Activated CD8-positive, alpha-beta memory T cell treated with anti-CD3 and anti-CD28 coated beads, Interleukin-2, amount 50 U/mL, for 1 hour (primary cell): ENCODE data around the gene SKIDA1.

Source experiments
- DNase-seq: peaks from one replicate; pipeline ENCODE4 v3.0.0-alpha.2; 2020; ENCODE audit errors: extremely low read depth

SKIDA1 gene

DNA sequence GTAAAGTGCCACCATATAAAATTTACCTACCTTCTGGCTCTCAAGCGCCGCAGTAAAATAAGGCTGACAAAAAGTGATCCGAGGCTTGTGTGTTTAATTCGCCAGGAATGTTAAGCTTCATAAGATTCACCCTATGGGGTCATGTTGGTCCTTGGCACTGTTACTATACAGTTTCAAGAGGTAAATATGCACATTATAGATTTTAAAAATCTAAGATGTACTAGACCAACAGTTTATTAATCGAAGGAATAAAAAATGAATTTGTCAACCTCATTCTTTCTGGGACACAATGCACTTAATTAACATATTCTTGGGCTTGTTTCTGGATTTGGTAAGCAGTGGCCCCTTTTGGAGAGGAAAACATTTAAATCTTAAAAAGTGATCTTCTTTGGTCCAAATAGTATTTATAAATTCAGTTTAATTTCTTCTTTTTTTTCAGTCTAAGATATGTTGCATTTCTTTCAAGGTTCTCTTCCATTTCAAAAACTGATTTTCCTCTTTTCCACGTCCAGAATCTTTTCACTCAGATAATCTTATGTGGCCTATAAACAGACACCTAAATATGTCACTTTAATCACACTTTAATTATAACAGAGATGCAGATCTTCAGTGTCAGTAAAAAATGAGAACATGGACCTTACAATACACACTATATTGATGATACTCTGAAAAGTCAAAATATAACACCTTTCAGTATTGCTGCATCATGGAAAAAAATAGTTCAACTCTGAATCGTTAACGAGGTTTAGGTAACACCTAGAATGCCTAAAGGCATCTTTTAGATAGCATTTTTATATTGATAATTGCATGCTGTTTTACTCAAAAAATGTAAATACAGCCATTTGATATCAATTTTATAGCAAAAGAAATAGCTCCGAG, 3.8 kb upstream of the SKIDA1 start:
- no peak for DNase-seq

DNA sequence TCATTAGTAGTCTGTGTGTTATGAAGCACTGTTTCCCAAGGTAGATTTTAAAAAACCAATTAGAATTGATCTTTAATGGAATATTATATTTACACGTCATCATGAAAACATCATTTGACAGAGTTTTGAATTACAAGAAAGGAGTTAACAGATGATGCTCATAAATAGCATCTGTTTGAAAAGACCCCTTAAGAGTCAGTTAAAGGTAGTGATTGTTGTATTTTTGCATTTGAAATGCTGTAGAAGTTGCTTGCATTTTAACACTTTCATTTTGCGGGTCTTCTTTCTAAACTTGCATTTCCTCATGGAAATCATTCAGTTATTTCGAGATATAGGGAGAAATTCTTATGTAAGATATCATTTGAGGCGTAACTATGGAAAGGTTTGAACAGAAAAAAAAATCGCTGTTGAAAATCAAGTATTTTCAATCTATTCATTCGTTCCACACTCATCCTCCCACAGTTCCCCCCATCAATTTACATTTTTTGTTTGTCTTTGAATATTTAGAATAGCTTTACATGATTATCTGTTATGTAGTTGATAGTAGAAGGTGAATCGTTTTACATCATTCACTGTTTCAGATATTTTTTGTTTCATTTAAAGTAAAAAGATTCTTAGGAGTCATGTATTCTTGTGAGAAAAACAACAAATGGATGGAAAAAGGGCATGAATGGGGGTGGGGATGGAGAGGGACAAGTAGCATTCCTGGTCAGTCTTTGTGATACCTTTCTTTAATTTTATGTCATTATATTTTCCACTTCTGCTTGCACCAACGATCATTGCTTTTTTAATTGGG, 3.0 kb upstream of the SKIDA1 start:
- no peak for DNase-seq

DNA sequence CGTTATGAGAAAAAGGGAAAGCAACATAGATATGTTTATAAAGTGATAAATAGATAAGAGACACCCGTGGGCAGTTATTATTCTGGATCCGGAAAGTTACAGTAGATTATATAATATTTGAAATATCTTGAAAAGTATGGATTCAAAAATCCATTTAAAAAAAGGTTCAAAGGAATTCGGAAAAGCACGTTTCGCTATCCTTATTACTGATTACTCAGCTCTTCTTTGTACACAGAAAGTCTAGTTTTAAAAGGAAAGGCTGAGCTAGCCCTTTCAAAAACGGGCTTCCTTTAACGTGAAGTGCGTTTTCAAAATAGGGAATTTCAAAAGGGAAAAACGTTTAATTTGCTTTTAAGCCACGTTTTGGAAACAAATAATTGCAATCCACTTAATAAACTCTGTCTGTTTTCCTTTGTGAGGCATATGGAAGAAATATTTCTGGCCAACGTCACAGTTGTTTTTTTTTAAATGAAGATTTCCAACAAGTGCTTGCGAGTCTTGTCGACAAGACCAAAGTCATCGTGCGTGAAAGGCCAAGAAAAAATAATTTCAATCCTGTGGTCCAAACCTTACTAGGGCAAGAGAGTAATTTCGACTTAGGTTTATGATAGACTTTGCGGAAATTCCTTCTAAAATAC, 2.2 kb upstream of the SKIDA1 start:
- no peak for DNase-seq

DNA sequence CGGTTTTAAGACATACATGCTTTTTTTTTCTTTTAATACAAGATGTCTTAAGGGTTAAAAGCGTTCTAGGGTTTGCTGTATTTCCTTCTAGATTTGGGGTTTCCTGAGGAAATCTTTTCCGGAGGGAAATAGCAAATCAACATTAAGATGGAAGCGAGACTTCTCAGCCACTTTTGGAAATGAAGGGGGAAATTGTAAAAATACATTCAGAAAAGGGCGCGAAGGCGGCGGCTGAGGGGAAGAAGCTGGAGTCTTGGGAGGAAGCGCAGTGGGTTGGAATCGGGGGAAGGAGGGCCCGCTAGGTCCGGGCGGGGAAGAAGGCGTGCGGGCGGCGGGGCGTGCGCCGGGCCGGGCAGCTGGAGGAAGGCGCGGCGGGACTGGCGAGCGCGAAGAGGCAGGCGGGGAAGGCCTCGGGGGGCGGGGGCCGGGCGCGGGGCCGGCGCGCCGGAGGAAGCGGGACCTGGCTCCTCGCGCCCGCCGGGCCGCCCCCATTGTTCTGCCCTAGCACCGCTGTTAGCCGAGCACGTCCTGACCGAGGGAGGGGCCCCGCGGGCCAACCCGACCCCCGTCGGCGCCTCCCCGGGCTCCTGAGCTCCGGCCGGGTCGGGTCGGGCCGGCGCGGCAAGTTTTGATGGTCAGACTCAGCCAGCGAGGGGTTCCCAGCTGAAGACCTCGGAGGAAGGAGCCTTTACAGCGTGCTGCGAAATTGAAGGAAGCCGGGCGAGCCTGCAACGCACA, 1.5 kb upstream of the SKIDA1 start:
- DNase-seq = no peak

DNA sequence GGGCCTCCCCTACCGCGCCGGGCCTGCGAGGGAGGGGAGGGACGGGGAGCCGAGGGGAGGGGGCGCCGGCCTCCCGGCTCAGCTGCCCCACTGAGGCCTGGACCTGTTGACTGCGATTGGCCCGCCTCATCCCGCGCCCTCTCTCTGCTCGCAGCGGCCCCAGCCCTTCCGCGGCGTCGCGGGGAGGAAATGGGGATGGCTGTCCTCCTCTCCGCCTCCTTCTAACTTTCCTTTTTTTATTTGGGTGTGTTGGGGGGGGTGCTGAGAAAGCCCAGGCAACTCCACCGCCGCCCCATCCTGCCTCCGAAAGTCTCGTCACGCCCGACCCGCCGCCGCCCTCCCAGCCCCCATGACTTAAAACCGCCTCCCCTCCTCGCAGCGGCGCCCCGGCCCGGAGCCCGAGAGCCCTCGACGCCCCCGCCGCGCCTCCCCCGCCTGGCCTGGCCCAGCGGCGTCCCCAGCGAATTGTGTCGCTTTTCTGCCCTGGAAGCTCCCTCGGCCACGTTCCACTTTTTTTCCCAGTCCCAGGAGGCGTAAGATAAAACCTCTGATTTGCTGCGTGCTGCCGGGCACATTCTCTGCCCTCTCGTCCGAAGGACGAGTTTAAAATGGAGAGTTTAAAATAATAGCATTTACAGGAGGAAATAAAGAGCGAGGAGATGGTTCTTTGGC, 842 bp upstream of the SKIDA1 start:
- DNase-seq = no peak

DNA sequence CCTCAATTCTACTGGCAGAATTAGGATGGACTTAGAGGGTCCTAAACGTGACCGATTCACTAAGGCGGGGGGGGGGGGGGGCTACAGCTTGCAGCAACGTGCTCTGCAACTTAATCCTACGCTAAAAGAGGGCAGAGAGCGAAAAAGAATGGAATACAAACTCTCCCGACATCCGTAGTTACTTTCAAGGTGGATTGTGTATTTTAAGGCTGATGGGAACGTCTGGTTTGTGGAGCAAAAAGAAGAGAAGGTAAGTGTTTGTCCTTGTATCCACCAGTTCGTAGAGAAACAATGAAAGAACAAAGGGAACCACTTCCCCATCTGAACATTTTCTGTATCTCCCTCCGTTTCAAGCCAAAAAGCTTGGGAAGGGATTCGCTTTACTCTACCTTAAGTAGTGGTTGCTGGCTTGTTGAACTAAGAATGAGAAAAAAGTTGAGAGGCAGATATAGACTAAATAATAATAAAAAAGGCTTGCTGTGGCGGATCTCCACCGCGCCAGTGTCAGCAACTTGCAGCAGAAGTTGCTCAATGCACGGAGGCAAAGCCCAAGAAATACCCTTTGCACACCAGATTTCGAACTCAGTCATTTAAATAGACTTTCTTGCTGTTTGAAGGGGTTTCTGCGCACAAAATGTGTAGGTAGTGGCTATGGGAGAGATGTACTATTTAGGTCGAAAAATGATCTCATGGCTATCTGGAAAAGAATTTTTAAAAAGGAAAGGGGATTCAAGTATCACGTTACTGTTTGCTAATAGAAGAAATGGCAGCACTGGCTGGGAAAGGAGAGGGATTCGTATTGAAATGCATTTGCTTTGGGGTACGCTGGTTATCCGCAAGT, 736 bp downstream of the SKIDA1 start:
- DNase-seq = no peak

DNA sequence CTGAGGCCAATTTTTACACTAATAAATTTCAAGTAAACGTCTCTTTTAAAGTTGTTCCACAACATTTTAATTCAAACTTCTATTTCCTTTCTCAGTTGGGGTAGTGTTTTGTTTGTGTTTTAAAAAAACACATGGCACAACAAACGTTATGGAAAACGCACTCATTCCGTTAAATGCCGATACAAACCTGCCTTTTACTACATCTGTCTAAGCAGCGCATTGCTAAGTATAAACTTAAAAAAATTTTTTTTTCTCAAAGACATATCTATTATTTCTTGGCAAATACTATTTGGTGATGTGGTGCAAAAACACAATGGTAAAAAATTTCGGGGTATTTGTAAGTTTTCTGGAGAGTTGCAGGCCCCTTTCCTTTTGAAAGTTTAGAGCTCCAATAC, 1.4 kb downstream of the SKIDA1 start:
- no peak for DNase-seq

DNA sequence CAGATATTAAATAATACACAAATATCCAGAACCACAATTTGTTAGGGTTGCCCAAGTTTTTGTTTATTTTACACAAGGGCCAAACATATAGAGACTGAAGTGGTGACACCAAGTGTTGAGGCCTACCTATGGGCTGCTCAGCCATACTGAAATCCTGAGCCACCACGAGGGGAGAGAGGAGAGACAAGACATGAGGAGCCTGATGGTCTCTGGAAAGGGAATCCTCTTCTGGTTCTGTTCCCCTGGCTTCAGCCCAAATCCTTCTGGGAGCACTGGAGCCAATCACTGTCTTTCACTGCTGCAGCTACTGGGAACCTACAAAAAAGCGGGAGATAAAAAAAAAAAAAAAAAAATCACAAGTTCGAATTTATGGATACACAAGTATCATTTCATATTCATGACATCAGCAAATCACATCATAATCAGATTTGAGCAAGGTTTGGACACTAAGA, 1.9 kb downstream of the SKIDA1 start:
- no peak for DNase-seq

DNA sequence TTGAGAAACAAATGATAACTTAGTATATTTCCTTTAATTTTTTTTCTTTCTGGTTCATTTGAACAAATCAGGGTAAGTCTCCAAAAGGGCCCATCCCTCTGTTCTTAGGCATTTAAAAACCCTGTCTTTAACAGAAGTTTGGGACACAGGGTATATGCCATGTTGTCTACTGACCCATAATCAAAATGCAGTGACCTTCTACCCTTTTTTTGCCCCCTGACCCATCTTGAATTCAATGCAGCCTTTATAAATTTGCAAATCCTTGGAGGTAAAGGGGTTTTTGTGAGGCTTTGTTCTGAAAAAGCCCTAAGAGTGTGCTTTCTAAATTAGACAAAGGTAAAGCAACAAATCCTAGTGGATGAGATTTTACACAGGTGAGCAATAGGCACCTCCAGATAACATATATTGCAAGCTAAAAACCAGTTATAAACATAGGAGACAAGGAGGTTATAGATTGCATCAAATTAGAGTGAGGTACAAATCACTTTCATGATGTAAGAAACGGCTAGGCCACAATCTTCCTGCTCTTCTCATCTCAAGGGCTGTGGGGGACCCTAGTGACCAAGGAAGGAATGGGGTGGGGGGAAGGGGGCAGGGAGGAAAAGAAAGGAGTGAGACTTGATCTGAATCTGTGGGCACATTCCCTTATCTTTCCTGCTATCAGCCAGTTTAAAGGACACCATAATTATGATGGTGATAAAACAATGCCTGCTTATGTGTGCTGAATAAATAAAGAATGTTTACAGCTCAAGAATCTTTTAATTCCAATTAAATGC, 2.7 kb downstream of the SKIDA1 start:
- DNase-seq = no peak

DNA sequence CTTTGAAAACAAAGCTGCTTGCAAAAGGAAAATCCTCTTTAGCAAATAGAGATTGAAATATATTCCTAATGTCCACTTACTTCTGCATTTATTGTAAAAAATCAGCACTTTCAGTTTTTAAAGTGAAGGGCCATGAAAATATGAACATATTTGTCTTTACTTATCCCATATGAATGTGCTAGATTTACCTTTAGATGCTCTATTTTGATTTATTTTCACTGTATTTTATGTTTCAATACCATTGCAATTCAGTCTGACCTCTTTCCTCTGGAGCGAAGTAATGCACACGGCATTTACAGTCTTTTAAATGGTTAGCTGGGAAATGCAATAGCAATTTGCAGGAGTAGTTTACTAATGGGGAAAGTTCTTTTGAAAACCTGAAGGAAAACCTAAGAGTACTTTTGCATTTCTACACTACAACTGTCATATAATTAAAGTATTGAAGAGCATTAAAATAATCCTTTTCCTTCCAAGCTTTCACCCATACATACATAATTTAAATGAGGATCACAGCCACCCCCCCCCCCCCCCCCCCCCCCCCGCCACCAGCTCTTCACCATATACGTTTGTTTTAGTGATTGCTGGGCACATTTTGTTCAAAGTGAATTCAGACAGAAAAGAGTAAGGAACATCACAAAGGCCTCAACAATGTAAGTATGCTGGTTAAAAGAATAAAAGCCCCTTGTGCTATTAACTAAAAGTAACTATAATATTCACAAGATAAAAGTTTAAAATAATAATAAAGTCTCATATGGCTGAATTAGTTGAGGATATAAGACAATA, 3.5 kb downstream of the SKIDA1 start:
- DNase-seq = no peak

DNA sequence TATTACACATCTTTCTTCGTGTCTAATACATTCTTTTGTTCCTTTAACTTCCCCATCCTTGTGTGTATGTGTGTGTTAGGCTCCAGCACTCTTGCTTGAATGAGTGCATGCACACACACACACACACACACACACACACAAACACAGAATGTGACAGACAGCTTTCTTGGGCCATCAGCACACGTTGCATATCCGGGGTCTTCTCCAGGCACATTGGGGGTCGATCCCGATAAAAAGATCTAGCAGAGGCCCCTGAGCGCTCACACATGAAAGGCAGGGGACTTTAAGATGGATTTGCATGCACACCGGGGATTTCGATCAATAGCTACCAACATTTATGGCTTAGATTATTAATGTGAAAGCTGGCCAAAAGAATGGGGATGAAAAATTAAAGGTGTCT, 4.5 kb downstream of the SKIDA1 start:
- no peak for DNase-seq

DNA sequence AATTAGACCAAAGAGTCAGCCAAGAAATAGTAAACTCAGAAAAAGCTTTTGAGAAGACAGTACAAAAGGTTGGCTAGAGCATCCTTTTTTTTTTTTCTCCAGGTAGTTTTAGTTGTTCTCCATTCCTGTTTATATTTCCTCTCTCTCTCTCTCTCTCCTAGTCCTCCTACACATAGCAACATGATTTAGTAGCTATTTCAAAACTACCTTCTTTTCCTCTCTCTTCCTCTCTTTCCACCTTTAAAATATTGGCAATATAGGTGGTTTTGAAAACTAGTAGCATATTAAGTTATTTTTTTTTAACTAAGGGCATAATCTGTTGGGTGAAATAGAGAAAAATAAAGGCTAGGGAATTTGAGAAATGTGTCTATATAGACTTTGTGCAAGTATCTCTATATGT, 5.0 kb downstream of the SKIDA1 start:
- DNase-seq = no peak

DNA sequence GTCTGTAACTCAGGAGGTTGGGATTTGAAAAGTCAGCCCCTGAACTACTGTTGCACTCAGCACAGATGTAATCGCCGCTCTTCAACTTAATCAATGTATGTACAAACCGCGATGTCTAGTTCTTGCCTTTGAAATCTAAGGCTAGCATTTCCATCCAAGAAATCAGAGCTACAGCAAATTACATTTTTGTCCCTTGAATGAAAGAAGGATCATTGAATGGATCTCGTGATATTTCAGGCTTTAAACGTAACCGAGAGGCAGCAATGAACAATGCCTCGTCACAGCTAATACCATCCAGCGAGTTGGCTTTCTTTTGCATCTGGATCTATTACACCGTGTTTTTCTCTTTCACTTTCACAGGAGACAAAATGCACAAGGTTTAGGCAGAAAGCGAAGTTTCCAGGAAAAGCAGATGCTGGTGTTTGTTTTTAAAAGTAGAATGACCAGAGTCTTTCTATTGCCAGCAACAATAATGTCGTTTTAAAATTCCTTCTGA, 5.5 kb downstream of the SKIDA1 start:
- no peak for DNase-seq

DNA sequence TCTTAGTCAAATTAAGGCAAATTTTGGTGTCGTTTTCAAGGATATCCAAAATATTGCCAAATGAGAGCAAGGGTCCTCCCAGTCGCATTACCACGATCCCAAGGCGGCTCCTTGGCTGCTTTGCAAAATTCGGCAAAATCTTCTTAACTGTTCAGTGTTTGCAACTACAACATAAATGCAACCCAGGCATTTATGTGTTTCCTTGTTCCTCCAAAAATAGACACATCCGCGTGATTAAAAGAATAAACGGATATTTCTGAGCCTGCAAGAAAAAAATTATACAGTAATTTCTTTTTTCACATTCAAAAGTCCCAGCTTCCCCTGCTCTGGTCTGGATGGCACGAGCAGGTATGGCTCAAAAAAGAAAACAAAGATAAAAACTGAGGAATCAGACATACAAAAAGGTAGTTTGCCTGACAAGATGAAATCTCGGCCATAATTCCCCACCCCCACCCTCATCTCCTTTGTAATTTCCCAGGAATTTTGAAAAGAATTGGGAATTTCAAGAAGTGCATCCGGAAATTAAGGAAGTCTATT, 6.0 kb downstream of the SKIDA1 start:
- DNase-seq = no peak

DNA sequence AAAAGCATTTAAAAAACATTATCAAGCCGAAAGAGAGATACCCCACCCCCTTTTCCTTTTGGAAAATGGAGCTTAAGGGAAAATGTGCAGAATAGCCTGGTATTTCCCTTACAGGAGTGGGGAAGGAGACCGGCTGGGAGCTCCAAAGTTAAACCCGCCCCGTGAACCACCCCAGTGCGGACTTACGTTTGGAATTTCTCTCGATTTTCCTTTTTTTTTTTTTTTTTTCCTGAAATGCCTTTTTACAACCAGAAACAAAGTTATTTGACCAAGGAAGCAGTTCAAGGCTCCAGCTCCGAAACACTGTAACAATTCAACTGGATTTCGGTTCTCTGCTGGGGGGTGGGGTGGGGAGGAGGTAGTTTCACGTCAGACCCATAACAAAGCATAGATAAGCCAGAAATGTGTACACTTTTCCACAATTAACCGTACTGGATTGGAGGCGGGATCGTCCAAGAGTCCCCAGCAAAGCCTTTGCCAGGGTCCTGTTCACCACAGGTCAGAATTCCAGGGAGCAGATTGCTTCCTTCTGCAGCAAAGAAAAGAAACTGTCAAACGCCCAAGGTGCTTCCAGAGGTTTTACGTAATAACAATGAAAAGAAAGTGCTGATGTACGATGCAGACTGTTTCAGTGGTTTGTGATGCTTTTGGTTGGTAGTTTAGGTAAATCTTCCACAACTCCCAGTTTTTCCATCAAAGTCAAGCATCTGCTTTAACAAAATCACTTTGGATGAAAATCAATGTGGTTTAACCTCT, 6.7 kb downstream of the SKIDA1 start:
- no peak for DNase-seq

DNA sequence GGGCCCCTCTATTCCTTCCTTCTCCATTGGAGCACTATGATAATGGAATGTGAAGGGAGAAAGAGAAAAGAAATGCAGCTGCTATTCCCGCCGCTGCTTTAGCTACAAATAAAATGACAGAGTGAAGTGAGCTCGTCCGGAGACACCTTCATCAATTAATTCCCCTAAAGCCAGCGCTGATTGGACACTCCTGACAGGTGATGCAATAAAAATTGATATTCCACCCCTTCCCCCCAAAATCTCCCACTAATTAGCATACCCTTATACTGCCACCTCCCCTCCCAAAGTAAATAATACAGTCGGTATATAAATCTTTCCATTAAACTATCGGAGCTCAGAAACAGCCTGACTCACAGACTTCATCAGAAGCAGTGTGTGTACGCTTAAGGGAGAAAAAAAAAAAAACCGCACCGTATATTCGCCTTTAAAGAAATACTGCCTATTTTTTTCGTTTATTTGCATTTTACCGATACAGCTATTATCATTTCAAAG, 7.3 kb downstream of the SKIDA1 start:
- DNase-seq = no peak
